ENCODE results near the gene SRD5A3.

Gene SRD5A3

DNA sequence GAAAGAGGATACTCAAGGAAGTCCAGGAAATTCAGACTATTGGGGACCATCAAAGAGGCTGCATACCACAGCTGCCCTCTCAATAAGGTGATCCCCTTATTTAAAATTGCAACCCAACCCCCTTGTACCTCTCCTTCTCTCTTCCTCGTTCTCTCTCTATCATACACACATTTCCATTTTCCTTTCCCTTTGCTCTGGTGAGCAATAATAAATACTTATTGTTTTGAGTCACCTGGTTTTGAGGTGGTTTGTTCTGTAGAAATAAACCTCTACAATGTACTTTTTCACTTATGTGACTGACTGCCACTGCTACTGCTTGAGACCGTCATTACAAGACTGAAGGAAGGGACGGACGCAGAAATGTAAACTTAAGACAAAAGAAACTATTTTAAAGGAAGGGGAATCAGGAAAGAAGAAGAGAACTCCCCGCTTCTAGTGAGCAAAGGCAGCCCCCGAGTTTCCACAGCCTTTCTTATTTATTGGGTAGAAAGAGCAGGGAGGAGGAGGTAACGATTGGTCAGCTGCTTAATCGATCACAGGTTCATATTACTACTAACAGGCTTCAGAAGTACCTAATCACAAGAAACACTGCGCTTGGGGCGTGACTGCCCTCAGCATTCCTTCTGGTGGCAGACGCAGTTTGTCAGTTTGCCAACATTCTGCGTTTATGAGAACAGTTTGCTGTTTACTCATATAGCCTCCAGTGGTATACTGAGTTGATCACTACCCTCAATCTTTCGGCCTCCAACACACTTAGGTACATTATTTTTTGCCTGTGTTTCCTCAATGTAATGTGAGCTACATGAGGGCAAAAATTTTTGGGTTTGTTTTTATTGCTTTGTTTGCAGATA, 32.8 kb downstream of the SRD5A3 start:
- H3K27me3 Mint-ChIP-seq: no peaks in the 10 kb centered on the region

DNA sequence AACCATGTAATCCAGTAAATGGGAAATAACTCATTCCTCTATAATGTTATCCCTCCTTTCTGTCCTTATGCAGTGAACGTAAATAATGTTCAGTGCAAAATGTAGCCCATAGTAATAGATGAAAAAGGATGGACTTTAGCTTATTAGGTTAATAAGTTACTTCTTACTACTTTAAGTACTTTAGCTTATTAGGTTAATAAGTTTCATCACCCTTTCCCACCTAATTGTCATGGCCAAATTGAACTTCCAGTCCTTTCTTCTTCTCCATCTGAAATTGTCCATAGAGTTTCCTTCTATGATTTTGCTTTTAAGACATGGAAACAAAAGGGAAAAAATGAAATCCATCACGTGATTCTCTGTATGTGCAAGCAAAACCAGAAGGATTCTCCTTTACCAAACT, 34.5 kb downstream of the SRD5A3 start:
- no peaks in the 10 kb centered on the region for H3K36me3 Mint-ChIP-seq (ENCODE audit: low read depth)
- H3K4me3 Mint-ChIP-seq: no peak overlapping the region
- no peak overlapping the region for H3K27ac Mint-ChIP-seq
- peaks cover 9% of the 10 kb centered on the region for H3K4me1 Mint-ChIP-seq (ENCODE audit: low read depth)
- no peaks in the 10 kb centered on the region for H3K9me3 Mint-ChIP-seq
- H3K27me3 Mint-ChIP-seq: no peaks in the 10 kb centered on the region

More for the DNA sequence above, 32.8 kb downstream of the SRD5A3 start:
- no peak overlapping the region for H3K27ac Mint-ChIP-seq
- no peaks in the 10 kb centered on the region for H3K9me3 Mint-ChIP-seq
- peaks cover 5% of the 10 kb centered on the region for H3K4me1 Mint-ChIP-seq (ENCODE audit: low read depth)
- no peak overlapping the region for H3K4me3 Mint-ChIP-seq
- H3K36me3 Mint-ChIP-seq (ENCODE audit: low read depth): no peaks in the 10 kb centered on the region

DNA sequence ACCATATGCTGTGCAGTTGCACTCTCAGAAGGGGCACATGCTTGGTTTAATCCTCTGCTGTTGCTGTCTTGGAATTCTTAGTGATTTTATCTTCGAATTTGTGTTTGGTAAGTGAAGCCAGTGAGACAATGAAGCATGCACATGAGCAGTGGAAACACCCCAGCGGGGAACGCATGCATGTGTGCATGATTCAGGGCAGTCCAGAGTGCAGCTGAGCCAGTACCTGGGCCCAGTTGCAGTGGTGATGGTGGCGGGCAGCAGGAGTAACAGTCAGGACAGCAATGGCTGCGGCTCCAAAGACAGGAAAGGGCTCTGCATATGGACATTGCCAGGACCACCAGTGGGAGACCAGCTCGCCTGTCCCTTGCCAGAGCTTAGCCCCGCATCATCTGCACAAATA, 35.5 kb downstream of the SRD5A3 start:
- no peak overlapping the region for H3K27ac Mint-ChIP-seq
- H3K9me3 Mint-ChIP-seq: no peaks in the 10 kb centered on the region
- H3K36me3 Mint-ChIP-seq (ENCODE audit: low read depth): no peaks in the 10 kb centered on the region
- no peak overlapping the region for H3K4me3 Mint-ChIP-seq
- H3K4me1 Mint-ChIP-seq (ENCODE audit: low read depth): peaks cover 15% of the 10 kb centered on the region
- no peaks in the 10 kb centered on the region for H3K27me3 Mint-ChIP-seq

DNA sequence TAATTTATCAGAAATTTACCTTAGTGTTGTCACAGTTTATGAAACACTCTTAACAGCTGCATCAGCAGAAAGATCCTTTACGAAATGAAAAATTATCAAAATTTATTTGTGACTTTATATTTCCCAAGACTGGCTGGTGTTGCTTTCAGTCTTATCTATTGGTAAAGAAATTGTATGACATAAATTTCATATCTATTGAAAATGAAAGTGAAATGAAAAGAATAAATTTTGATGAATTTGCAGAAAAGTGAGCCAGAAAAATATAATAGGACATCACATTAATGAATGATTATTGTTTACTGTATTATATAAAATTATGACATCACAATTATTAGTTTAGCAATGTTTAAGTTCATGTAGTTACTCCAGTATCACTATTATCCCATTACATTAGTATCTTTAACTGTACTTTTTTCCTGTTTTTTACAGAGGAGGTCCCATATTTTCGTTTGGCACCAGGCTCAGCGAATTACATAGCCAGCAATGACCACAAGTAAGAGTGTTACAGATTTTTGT, 36.5 kb downstream of the SRD5A3 start:
- H3K27me3 Mint-ChIP-seq: no peaks in the 10 kb centered on the region
- no peak overlapping the region for H3K27ac Mint-ChIP-seq
- no peak overlapping the region for H3K4me3 Mint-ChIP-seq

DNA sequence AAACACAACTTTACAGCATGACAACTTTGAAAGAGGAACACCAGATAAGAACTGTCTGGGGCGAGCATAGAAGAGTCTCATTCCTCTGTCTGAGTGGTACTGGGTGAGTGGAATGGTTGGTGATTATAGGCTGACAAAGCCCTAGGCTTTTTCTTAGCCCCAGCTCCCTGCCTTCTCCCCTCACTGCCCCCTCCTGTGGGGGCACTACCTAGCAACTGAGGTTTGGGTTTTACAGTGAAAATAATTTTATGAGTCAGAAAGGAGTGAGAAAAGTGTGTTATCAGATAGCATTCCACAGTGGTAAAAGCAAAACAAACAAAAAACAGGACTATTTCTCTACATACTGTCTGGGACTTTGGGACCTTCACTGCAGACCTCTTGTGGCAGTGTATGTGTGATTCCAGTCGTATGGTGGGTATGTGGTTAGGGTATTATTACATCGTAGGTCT, 39.2 kb downstream of the SRD5A3 start:
- H3K27ac Mint-ChIP-seq: peak overlapping the region; percentile 4
- H3K27me3 Mint-ChIP-seq: no peaks in the 10 kb centered on the region
- no peak overlapping the region for H3K4me3 Mint-ChIP-seq
- peaks cover 28% of the 10 kb centered on the region for H3K4me1 Mint-ChIP-seq (ENCODE audit: low read depth)
- no peaks in the 10 kb centered on the region for H3K36me3 Mint-ChIP-seq (ENCODE audit: low read depth)
- no peaks in the 10 kb centered on the region for H3K9me3 Mint-ChIP-seq

More for the DNA sequence above, 36.5 kb downstream of the SRD5A3 start:
- H3K4me1 Mint-ChIP-seq (ENCODE audit: low read depth): peaks cover 25% of the 10 kb centered on the region
- H3K9me3 Mint-ChIP-seq: no peaks in the 10 kb centered on the region
- H3K36me3 Mint-ChIP-seq (ENCODE audit: low read depth): no peaks in the 10 kb centered on the region

DNA sequence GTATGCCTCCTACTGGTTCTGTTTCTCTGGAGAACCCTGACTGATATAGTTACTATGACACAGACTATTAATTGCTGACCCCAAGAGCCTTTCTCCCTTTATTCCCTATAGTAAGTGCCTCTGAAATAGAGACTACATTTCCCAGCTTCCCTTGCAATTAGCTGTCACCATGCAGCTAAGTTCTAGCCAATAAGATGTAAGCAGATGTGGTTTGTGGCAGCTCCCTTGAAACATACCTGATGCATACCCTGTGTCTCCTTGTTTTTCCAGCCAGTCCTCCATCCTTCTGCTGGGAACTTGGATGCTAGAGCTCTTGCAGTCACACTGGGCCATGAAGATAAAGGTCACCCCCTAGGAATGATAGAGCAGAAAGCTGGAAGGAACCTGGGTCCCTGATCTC, 40.0 kb downstream of the SRD5A3 start:
- Mint-ChIP-seq H3K4me3 (no peak overlapping the region), H3K27me3 (no peaks in the 10 kb centered on the region), H3K9me3 (no peaks in the 10 kb centered on the region), H3K4me1 (ENCODE audit: low read depth) (peaks cover 28% of the 10 kb centered on the region), H3K27ac (no peak overlapping the region), H3K36me3 (ENCODE audit: low read depth) (no peaks in the 10 kb centered on the region)

DNA sequence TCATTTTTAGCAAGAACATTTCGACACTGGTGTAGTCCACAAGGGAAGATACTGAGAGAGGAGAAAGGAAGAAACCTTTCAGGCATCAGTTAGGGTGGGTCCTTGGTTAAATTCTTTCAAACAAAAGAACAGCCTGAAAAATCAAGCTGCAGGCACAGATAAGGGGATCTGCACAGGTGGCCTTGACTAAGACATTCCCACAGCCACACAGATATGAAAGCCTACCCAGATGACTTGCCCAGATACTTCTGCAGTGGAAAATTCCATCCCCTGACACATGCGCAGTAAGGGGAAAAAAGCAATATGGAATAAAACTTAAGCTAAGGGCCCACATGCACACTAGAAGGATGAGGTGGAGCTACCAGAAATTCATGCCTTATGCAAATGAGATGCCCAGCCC, 40.8 kb downstream of the SRD5A3 start:
- Mint-ChIP-seq H3K4me3 (no peak overlapping the region), H3K9me3 (no peaks in the 10 kb centered on the region), H3K27me3 (no peaks in the 10 kb centered on the region), H3K36me3 (ENCODE audit: low read depth) (no peaks in the 10 kb centered on the region), H3K4me1 (ENCODE audit: low read depth) (peaks cover 28% of the 10 kb centered on the region), H3K27ac (peak overlapping the region; percentile 36)

DNA sequence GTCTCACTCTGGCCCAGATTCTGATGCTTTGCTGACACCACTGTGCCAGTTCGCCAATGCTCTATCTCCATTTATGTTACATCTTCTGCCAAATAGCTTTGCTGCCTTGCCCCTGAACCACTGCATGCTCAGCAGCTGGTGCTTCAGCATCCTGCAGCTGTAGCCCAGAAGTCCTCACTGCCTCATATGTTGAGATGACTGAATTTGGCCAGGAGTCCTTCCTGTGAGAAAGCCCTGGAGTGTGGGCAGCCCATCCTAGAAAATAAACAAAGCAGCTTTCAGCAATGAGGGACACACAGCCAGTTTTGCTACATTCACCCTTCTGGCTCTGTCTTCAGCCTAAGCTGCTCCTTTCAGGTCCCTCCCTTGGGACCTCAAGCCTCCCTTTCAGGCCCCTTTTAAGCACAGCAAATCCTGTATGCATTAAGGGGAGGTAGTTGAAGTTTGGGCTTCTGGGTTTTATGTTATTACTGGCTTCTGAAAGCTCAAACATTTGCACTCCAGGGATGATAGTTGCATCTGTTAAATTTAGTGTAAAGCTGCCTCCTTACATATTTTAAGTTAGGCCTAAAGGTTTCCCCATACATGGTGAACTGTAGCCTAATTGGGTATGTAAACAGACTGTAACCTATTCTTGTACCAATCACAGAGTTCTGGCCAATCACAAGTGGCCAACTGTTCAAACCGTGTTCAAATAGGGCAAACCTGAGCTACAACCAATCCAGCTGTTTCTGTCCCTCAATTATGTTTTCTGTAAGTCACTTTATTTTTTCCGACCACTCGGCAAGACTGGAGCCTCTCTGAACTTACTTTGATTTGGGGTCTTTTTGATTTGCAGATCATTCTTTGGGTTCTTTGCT, 47.6 kb downstream of the SRD5A3 start:
- Mint-ChIP-seq H3K4me1 (ENCODE audit: low read depth) (peaks cover 35% of the 10 kb centered on the region), H3K27me3 (no peaks in the 10 kb centered on the region), H3K27ac (no peak overlapping the region), H3K36me3 (ENCODE audit: low read depth) (peaks cover 22% of the 10 kb centered on the region), H3K4me3 (peak overlapping the region; percentile 47), H3K9me3 (no peaks in the 10 kb centered on the region)

DNA sequence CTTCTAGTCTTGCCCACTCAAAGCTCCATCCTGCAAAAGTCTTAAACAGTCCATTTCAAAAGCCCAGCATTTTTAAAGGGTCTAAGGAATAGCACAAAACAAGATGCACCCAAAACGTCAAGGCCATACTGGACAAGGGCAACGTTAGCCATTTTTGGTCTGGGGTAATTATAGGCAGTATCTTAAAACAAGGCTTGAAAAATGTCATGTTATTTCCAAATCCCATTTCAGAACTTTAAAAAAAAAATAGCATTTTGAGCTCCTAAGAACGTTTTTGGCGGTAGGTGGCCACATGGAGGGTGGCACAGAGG, 49.1 kb downstream of the SRD5A3 start:
- Mint-ChIP-seq H3K4me3 (peak overlapping the region; percentile 100), H3K36me3 (ENCODE audit: low read depth) (peaks cover 29% of the 10 kb centered on the region), H3K4me1 (ENCODE audit: low read depth) (peaks cover 43% of the 10 kb centered on the region), H3K9me3 (no peaks in the 10 kb centered on the region), H3K27me3 (no peaks in the 10 kb centered on the region), H3K27ac (peak overlapping the region; percentile 100)

DNA sequence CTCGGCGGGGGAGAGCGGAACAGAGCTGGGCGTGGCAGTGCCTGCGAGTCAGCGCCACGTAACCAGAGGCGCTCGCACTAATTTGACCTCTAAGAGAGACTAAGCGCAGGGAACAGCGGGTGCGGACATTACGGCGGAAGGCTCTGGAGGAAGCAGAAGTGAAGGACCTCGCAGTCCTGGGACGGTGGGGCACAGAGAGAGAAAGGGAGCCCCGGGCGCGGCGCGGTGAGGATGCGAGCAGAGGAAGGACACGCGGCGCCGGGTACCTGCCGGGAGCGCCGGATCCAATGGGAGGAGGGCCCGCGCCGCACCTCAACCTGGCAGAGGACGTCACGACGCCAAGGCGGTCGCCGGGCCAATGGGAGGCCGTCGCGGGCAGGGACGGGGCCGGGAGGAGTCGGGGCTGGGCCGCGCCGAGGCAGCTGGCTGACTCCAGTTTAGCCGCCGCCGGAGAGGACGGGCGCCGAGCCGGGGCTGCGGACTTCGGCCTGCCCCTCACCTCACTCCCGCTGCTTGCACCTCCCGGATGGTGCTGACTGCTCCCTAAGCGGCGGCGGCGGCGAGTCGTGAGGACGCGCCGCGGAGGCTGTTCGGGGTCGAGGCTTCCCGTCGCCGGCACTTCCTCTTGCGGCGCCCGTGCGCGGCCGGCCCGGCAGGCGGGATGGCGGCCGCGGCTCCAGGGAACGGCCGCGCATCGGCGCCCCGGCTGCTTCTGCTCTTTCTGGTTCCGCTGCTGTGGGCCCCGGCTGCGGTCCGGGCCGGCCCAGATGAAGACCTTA, 49.7 kb downstream of the SRD5A3 start, which contains the start of gene TMEM165:
TMEM165 (plus strand) TSS at position 429 of the 779 bp plus-strand sequence; CDS start at position 662, 233 bp downstream.
- H3K36me3 Mint-ChIP-seq (ENCODE audit: low read depth): peaks cover 33% of the 10 kb centered on the region
- H3K27ac Mint-ChIP-seq: peak within 1 kb of the TSS; percentile 100
- H3K4me3 Mint-ChIP-seq: peak within 1 kb of the TSS; percentile 100
- H3K27me3 Mint-ChIP-seq: no peaks in the 10 kb centered on the region
- peaks cover 47% of the 10 kb centered on the region for H3K4me1 Mint-ChIP-seq (ENCODE audit: low read depth)
- no peaks in the 10 kb centered on the region for H3K9me3 Mint-ChIP-seq

DNA sequence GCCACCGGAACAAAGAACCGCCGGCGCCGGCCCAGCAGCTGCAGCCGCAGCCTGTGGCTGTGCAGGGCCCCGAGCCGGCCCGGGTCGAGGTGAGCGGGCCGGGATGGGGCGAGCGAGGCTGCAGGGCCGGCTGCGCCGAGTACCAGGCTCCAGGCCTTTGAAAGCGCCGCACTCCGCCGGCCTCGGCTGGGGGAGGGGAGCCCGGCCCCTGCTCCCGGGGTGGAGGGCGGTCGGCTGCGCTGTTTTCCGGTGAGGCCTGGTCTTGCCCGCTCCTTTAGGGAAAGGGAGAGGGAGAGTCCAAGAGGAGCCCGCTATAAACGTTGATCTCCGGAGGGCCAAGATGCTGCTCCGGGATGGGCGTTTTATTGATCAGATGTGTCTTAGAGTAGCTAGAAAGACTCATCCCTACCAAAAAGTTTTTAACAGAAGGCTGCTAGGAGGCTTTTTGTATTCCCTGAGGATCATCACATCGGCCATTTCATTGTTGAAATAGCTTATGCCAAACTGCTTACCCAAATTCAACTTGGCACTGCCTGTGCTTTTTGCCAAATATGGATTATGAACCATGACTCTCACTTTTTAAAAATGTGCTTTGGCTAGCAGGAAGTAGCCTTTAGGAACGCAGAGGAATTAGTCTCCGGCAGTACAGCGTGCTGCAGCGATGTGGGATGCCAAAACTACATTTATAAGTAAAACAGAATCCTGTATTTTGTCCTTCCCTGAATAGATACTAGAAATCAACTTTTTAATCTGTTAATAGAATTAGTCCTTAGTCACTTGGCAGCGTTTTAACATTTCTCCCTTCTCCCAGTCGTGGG, 50.5 kb downstream of the SRD5A3 start:
- Mint-ChIP-seq H3K4me1 (ENCODE audit: low read depth) (peaks cover 53% of the 10 kb centered on the region), H3K27me3 (no peaks in the 10 kb centered on the region), H3K4me3 (peak overlapping the region; percentile 100), H3K36me3 (ENCODE audit: low read depth) (peaks cover 40% of the 10 kb centered on the region), H3K9me3 (no peaks in the 10 kb centered on the region), H3K27ac (peak overlapping the region; percentile 92)

DNA sequence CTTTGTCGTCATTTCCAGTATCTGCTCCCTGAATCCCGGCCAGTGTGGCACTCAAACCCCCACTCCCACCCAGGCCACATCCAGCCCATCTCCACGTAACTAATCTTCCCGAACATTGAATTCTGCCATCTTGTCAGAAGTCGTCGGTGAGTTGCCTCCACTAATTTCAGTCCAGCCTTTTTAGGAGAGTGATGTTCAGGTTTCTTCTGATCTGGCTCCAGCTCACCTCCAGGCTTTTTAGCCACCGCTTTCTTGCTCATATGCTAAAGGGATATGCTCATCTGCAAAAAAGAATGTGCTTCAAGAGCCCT, 51.0 kb downstream of the SRD5A3 start:
- H3K9me3 Mint-ChIP-seq: no peaks in the 10 kb centered on the region
- no peaks in the 10 kb centered on the region for H3K27me3 Mint-ChIP-seq
- peaks cover 53% of the 10 kb centered on the region for H3K4me1 Mint-ChIP-seq (ENCODE audit: low read depth)
- peak overlapping the region; percentile 99 for H3K4me3 Mint-ChIP-seq
- H3K27ac Mint-ChIP-seq: peak overlapping the region; percentile 92
- peaks cover 40% of the 10 kb centered on the region for H3K36me3 Mint-ChIP-seq (ENCODE audit: low read depth)

DNA sequence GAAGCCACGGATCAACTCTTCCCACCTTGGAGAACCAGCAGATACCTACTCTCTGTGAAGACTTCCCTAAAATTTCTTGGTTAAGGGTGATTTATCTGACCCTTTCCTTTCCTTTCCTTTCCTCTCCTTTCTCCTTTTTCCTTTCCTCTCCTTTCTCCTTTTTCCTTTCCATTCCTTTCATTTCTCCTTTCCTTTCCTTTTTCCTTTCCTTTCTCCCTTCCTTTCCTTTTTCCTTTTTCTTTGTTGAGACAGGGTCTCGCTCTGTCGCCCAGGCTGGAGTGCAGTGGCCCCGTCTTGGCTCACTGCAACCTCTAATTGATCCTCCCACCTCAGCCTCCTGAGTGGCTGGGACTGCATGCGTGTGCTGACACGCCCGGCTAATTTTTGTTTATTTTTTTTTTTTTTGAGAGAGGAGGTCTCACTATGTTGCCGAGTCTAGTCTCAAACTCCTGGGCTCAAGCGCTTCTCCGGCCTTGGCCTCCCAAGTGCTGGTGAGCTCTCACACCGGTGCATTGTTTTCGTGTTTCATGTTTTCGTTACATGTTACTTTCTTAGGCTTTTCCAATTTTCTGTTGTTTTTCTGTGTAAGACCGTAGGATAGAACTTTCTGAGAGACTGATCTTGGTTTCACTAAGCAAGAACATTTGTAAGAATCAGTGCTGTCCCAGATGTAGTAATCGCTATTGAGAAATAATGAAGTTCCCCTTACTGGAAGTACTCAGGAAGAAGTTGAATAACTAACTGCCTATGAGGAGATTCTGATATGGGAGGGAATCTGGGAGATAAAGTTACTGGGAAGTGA, 51.7 kb downstream of the SRD5A3 start:
- Mint-ChIP-seq H3K4me3 (peak overlapping the region; percentile 99), H3K36me3 (ENCODE audit: low read depth) (peaks cover 40% of the 10 kb centered on the region), H3K4me1 (ENCODE audit: low read depth) (peaks cover 53% of the 10 kb centered on the region), H3K27me3 (no peaks in the 10 kb centered on the region), H3K9me3 (no peaks in the 10 kb centered on the region), H3K27ac (peak overlapping the region; percentile 92)

Data from stimulated activated naive CD8-positive, alpha-beta T cell treated with anti-CD3 and anti-CD28 coated beads, Interleukin-15, Interleukin-2, amounts not matched to agents 100 ng/mL and 50 ng/mL, for 24 hours (primary cell).